CD4-positive, alpha-beta T cell treated with Interleukin-17A for 4 hours (primary cell): Measurements from ENCODE around the gene F7.
"Not testable (repeated sequence)": the region's sequence is repeated elsewhere in the genome, so short reads cannot be mapped to it uniquely, and the experiment has no call there.

Experiments used
- DNase-seq: peaks from one replicate; pipeline ENCODE4 v3.0.0-alpha.2; 2020; ENCODE audit warnings: mixed read lengths

The F7 gene

DNA sequence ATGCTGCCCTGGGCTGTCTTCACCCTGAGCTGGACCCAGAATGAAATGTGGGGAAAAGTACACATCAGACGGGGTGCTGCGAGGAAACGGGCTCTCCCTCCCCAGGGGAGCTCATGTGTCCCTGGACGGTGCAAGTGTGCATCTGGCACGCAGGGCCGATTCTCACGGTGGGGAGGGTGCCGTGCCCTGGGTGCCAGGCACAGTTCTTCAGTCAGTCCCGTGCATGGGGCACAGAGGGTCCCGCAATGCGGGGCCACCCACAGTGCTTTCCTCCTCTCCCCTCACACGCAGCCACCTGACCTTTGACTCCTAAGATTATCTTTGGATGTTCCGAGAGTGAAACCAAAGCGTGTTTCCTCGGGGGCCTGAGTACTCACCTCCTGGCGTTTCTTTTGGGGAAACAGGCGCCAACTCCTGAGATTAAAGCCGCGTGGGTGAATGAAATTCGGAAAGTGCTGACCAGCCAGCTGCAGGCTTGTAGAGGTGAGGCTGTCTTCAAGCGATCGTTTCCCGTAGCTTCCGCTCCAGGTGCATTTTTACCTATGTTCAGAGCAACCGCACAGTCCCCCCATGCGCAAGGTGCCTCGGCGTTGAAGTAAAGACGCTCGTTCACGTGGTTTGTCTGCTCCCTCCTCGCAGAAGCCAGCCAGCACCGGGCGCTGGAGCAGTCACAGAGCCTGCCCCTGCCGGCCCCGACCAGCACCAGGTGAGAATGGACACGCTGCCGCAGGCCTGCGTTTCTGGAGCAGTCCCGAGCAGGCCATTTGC lies 17.5 kb upstream of the F7 start:
- no peak for DNase-seq

GRCh38 chr13:113088691-113089020 lies 16.9 kb upstream of the F7 start:
- DNase-seq, result no peak

- DNase-seq, result no peak
Observed at GRCh38 chr13:113089693-113090414, 15.7 kb upstream of the F7 start.

DNA sequence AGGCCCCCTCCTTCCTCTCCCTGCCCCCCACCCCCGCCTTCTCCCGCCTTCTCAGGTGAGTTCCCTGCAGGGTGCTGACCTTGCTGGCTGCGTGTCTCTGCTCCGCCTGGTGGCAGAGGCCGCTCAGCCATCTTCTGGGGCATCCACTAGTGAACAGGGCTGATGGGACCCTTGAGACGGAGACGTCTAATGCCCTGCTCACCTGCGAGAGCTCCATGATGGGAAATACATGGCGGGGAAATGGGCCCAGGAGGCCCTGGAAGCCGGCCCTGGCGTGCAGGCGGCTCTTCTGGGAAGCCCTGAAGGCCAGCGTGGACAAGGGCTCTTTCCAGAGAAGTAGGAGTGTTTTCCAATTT lies 15.2 kb upstream of the F7 start:
- no peak for DNase-seq

- DNase-seq, result no peak
Observed at GRCh38 chr13:113090806-113091205, 14.8 kb upstream of the F7 start.

- DNase-seq, result no peak
Observed at GRCh38 chr13:113091211-113091771, 14.3 kb upstream of the F7 start.

DNA sequence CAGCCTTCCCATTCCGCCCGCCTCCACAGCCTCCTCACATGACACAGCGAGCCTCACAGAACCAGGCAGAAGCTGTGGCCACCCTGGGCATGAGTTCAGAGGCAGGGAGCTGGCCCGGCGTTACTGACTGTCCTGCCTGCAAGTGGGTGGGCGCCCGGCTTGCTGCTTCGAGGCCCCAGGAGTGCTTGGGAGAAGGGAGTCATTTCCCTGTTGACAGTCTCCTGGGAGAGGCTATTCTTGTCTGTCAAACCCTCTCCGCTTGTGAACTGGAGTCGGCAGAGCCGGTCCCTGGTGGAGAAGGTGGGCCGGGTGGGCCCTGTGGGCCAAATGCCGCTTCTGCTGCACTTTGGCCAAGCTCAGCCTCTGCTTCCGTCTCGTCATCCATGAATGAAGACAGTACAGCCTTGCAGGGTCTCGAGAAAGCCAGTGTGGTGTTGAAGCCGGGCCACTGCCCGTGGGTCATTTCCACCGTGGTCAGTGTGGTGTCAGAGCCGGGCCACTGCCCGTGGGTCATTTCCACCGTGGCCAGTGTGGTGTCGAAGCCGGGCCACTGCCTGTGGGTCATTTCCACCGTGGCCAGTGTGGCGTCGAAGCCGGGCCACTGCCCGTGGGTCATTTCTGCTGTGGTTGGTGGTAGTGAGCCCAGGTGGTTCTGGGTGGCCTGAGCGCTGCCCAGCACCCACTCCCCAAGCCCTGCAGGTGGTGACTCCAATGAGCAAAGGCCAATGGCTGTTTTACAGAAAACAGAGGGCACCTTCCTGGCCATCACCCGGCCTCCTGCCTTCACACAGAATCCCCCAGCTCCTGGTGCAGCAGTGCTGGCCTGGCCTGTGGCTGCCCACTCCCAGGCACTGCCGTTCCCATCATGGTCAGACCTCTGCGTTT lies 13.5 kb upstream of the F7 start:
- no peak for DNase-seq

DNA sequence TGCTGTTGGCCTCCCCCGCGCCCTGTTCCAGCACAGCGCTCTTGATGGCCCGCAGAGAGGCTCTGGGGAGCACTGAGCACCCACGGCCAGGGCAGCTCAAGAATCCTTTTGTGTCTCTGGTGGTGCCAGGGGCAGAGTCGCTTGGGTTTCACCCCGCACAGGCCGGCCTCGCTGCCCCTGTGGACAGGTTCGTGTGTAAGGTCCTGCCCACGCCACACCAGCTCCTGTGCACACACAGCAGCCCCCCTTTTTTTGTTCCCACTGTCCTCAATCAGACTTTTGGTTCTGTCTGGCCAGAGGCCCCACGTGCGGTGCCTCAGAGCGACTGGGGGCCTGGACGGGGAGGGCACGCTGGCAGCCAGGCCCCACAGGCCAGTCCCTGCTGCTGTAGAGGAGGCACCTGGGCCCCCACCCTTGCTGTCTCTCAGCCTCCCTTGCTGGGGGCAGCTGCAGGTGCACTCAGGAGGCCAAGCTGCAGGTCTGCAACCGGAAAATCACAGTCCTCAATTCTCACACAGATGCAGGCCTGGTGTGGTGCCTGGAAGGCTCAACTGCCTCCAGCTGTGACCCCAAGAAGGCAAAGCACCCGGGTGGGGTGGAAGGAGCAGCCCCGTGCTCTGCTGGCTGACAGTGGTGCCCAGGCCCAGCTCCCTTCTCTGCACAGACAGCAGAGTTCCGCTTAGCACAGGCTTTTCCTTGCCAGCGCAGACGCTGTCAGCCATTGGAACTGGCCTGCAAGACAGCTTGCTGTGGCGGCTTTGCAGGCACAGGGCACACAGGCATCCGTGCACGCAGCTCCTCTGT lies 12.6 kb upstream of the F7 start:
- DNase-seq, result no peak

- no peak for DNase-seq
Observed at GRCh38 chr13:113093580-113094409, 11.8 kb upstream of the F7 start.

GRCh38 chr13:113094410-113094800 lies 11.2 kb upstream of the F7 start:
- no peak for DNase-seq

- no peak for DNase-seq
Observed at GRCh38 chr13:113095146-113096051, 10.2 kb upstream of the F7 start.

DNA sequence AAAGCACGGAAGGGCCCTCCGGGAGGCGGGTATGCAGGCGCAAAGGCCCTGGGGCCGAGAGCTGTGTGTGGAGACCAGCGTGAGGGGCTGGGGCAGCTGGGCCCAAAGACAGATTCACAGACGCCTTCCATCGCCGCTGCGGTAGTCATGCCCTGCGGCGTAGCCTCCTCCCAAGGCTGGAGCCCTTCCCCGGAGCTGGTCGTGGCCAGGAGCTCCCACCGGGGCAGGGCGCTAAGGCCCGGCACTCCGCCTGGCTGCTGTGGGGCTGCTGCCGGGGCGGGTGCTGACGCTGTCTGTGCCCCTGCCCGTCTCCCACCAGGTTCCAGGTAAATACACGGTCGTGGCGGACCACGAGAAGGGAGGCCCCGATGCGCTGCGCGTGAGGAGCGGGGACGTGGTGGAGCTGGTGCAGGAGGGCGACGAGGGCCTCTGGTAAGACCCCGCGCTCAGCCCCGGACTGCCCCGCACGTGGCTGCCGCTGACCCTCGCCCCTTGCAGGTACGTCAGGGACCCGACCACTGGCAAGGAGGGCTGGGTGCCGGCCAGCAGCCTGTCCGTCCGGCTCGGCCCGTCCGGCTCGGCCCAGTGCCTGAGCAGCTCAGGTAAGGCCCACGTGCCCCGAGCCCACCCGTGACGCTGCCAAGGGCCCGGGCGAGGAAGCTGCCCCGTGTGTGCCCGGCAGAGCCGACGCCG lies 9.4 kb upstream of the F7 start:
- DNase-seq, result no peak

DNA sequence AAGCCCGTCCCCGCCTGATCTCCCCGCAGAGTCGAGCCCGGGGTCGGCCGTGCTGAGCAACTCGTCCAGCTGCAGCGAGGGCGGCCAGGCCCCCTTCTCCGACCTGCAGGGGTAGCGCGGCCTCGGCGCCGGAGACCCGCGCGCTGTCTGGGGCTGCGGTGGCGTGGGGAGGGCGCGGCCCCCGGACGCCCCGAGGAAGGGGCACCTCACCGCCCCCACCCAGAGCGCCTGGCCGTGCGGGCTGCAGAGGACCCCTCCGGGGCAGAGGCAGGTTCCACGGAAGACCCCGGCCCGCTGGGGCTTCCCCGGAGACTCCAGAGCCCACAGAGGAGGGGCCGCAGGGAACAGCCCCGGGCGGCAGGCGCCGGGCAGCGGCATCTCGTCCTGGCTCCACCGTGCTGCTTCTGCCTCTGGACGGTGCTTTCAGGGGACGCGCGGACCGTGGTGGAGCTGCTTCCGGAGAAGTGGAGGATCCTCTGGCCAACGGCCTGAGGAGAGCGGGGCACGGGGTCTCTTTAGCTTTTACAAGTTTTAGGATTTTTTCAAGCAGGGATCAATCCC lies 8.8 kb upstream of the F7 start:
- no peak for DNase-seq

DNA sequence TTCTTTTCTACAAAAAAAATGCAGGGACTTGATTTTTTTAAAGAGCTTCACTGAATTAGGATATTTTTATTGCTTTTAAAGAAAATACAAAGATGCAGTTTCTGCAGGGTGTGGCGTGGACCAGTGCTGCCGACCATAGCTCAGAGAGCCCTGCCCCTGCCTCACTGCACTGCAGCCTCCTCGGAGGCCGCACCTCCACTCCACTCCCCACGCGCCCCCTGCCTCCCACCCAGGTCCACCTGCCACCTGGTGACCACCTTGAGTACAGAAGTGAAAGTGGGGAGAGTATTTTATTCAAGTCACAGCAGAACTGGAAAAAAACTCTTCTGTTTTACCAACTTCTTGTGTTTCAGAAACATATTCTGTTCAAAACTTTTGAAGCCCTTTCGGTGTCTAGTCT lies 7.9 kb upstream of the F7 start:
- DNase-seq, result no peak

DNA sequence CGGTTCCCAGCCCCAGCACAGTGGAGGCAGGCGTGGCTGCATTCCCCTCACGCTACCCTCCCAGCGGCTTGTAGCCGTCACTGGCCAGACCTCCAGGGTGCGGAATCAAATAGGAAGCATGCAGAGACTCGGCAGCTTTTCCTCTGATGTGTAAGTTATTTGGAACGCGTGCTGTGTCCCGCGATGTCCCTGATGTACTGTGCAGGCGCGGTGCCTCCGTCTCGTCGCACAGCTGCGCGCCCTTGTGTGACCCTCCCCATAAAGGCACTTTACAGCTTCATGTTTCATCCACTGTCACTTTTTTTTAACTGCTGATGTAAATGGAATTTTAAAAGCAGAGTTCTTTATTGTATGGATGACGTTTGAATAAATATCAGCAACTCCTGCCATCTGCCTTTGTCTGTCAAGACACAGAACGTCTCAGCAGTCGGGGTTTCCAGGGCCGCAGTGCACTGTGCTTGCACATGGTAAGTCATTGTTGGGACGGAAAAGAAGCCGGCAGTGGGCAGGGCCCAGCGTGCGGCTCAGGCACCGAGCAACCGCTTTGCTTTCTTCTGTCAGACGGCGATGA lies 7.3 kb upstream of the F7 start:
- DNase-seq, result no peak

DNA sequence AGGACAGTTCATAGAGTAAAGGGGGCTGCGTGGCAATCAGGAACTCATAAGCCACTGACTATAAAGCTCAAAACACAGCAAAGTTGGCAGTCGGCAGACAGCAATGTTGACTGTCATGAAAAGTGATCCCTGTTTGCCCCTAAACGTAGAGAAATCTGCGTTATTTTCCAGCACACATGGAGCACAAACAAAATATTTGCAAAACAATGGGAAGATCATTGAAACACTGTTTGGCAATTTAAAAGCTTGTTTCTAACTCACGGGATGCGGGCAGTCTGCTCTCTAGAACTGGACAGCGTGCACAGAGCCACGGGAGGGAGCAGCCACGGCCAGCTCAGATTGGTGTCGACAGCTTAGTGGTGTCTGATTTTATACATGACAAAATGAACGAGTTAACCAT lies 6.4 kb upstream of the F7 start:
- DNase-seq, result no peak

GRCh38 chr13:113102302-113102701 lies 3.3 kb upstream of the F7 start:
- DNase-seq, result not testable (repeated sequence)

GRCh38 chr13:113102727-113103126 lies 2.9 kb upstream of the F7 start:
- no peak for DNase-seq

DNA sequence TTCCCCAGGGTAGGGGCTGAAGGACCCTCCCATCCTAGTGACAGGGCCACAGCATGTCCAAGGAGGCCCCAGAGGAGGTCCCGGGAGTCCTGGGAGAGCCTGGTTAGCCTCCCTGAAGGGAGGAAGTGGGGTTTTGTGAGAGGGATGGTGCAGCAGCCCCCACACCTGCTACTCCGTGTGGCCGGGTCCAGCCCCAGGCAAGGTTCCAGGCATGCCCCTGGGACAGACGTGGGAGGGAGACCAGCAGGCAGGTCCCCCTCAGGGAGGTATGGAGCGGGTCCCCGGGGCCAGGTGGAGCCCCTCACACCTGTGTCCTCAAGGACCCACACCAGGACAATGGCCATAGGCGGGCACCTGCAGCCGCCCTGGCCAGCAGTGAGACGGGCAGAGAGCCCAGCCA lies 1.9 kb upstream of the F7 start:
- DNase-seq, result no peak
